IPS-15b (cell line): Measurements from ENCODE around the gene CYP2C19.
"Not testable (repeated sequence)": the region's sequence is repeated elsewhere in the genome, so short reads cannot be mapped to it uniquely, and the experiment has no call there.

Experiments used
- H3K27me3 ChIP-seq: one replicate; pipeline ENCODE4 v1.6.1; 2013; ENCODE audit warnings: low read length; ENCODE audit not compliant: control insufficient read depth, insufficient read depth
- H3K36me3 ChIP-seq: one replicate; pipeline ENCODE4 v1.6.1; 2013; ENCODE audit warnings: low read length; ENCODE audit not compliant: control insufficient read depth, insufficient read depth
- H3K4me1 ChIP-seq: one replicate; pipeline ENCODE4 v1.6.1; 2013; ENCODE audit warnings: mild to moderate bottlenecking, low read length; ENCODE audit not compliant: control insufficient read depth, insufficient read depth
- H3K4me3 ChIP-seq: one replicate; pipeline ENCODE4 v1.5.1; 2013; ENCODE audit warnings: low read depth, low read length
- H3K9ac ChIP-seq: one replicate; pipeline ENCODE4 v1.6.1; 2013; ENCODE audit warnings: low read depth, mild to moderate bottlenecking, low read length
- H3K9me3 ChIP-seq: one replicate; pipeline ENCODE4 v1.6.1; 2013; ENCODE audit warnings: mild to moderate bottlenecking, low read length; ENCODE audit not compliant: control insufficient read depth, insufficient read depth

CYP2C19 gene

DNA sequence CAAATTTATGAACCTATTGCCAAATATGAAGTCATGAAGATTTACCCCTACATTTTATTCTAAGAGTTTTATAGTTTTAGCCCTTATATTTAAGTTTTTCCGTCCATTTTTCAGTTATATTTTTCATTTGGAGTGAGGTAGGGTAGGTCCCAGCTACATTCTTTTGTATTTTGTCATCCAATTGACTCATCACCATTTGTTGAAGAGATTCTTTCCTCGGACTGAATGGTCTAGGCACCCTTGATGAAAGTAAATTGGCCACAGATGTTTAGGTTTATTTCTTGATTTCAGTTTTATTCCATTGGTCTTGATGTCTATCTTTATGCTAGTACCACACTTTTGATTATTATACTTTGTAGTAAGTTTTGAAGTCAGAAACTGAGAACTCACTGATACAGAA is 22.7 kb downstream of the CYP2C19 start:
- Histone ChIP-seq H3K9me3 (no peaks in the 10 kb centered on the region), H3K4me3 (no peak overlapping the region), H3K9ac (no peak overlapping the region), H3K4me1 (no peaks in the 10 kb centered on the region), H3K36me3 (no peaks in the 10 kb centered on the region), H3K27me3 (no peaks in the 10 kb centered on the region)

DNA sequence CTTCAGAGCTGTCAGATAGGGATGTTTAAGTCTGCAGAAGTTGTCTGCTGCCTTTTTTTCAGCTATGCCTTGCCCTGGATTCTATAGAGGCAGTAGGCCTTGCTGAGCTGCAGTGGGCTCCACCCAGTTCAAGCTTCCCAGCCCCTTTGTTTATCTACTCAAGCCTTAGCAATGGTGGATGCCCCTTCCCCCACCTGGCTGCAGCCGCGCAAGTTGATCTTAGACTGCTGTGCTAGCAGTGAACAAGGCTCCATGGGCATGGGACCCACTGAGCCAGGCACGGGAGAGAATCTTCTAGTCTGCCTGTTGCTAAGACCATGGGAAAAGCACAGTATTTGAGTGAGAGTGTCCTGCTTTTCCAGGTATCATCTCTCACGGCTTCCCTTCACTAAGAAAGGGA is 38.1 kb downstream of the CYP2C19 start:
- H3K36me3 ChIP-seq, H3K9ac ChIP-seq, H3K27me3 ChIP-seq, H3K9me3 ChIP-seq, H3K4me3 ChIP-seq, H3K4me1 ChIP-seq: not testable (repeated sequence)

DNA sequence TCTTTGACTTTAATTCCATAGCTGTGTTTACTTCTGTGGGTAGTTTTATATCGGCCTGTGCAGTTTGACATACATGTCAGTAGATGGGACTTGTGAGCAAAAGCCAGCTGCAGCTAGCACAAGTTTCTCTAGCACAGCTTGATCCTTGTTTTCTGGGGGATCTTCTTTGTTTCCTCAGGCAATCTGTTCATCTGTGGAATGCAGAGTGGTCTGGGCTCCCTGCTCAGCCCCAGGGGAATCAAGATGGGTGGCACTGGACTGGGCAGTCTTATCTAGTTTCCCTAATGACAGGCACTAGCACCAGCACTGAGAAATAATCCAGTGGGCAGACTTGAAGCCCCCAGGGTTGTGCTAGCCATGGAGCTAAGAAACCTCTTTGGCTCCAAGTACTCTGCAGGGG is 40.8 kb downstream of the CYP2C19 start:
- no peaks in the 10 kb centered on the region for H3K36me3 ChIP-seq
- no peaks in the 10 kb centered on the region for H3K4me1 ChIP-seq
- no peaks in the 10 kb centered on the region for H3K27me3 ChIP-seq
- H3K9me3 ChIP-seq, result no peaks in the 10 kb centered on the region
- H3K4me3 ChIP-seq, result no peak overlapping the region
- H3K9ac ChIP-seq, result no peak overlapping the region

DNA sequence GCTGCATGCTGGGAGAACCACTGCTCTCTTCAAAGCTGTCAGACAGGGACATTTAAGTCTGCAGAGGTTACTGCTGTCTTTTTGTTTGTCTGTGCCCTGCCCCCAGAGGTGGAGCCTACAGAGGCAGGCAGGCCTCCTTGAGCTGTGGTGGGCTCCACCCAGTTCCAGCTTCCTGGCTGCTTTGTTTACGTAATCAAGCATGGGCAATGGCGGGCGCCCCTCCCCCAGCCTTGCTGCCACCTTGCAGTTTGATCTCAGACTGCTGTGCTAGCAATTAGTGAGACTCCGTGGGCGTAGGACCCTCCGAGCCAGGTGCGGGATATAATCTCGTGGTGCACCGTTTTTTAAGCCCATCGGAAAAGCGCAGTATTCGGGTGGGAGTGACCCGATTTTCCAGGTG is 67.5 kb downstream of the CYP2C19 start:
- not testable (repeated sequence) for H3K36me3 ChIP-seq, H3K4me1 ChIP-seq, H3K4me3 ChIP-seq, H3K27me3 ChIP-seq, H3K9ac ChIP-seq, H3K9me3 ChIP-seq

DNA sequence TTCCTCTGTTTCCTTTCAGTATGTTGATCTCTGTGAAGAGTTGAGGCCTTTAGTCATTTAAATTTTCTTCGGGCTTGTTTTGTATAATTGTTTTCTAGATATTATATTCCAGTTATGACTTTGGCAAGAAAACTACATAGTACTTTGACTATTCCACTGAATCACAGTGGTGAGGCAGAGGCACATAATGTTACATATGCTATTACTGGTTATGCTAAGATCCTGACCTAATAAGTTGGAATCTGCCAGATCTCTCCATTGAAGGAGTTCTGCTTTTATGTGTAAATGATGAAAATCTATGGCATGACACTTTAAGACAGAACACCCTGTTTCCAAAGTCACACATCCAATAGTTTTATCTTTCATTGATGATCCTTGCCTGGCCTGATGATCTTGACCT is 83.7 kb downstream of the CYP2C19 start:
- Histone ChIP-seq H3K27me3 (no peaks in the 10 kb centered on the region), H3K9ac (no peak overlapping the region), H3K9me3 (no peaks in the 10 kb centered on the region), H3K4me1 (no peaks in the 10 kb centered on the region), H3K4me3 (no peak overlapping the region), H3K36me3 (no peaks in the 10 kb centered on the region)

DNA sequence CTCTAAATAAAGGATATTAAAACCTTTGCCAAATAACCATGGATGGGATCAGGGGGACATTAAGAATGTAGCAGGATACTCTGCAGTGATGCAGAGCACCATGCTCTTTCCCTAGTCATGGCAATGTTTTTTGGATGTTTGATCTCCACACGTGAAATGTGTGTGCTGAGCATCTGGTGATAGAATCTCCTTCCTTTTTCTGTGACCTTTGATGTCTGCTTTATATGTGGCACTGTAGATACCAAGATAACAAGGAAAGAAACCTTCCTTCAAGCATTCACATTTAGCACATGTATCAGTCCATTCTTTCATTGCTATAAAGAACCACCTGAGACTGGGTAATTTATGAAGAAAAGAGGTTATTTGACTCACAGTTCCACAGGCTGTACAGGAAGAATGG is 88.3 kb downstream of the CYP2C19 start:
- Histone ChIP-seq H3K4me1 (no peaks in the 10 kb centered on the region), H3K4me3 (no peak overlapping the region), H3K36me3 (no peaks in the 10 kb centered on the region), H3K9me3 (no peaks in the 10 kb centered on the region), H3K9ac (no peak overlapping the region), H3K27me3 (no peaks in the 10 kb centered on the region)

DNA sequence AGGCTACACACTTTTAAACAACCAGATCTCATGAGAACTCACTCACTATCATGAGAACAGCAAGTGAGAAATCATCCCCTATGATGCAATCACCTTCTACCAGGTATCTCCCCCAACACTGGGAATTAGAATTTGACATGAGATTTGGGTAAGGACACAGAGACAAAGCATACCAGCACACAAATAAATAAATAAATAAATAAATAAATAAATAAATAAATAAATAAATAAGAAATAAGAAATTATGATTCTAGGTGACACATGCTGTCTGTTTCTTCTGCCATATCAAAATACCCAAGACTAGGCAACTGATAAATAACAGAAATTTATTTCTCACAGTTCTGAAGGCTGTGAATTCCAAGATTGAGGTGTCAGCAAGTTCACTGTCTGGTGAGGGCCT is 88.8 kb downstream of the CYP2C19 start:
- Histone ChIP-seq H3K9me3 (no peaks in the 10 kb centered on the region), H3K9ac (no peak overlapping the region), H3K4me1 (no peaks in the 10 kb centered on the region), H3K36me3 (no peaks in the 10 kb centered on the region), H3K4me3 (no peak overlapping the region), H3K27me3 (no peaks in the 10 kb centered on the region)

DNA sequence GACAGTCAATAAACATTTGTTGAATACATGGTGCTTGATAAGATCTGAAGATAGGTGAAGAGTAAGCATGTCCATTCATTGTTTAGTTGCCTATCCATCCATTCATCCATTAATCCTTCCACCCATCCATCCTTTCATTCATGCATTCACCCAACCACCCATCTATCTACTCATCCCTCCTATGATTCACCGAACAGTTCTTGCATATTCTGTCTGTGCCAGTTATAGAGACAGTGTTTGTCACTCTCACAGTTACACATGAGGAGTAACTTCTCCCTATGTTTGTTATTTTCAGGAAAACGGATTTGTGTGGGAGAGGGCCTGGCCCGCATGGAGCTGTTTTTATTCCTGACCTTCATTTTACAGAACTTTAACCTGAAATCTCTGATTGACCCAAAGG is 90.0 kb downstream of the CYP2C19 start:
- Histone ChIP-seq H3K36me3 (no peaks in the 10 kb centered on the region), H3K9me3 (no peaks in the 10 kb centered on the region), H3K27me3 (no peaks in the 10 kb centered on the region), H3K4me3 (no peak overlapping the region), H3K9ac (no peak overlapping the region), H3K4me1 (no peaks in the 10 kb centered on the region)

DNA sequence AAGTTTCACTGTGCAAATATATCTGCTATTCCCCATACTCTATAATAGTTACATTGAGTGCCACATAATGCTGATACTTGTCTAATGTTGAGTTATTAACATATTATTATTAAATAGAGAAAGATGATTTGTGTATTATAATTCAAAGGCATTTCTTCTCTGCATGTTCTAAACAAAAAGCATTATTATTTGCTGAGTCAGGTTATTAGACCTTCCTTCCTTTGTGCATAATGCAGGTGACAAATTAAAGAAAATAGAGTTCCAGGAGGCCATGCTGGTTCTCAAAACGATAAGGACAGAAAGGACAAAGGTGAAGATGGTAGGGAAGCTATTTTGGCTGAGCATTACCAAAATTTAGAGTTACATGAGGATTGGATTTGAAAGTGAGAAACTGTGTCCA is 90.6 kb downstream of the CYP2C19 start:
- Histone ChIP-seq H3K4me3 (no peak overlapping the region), H3K27me3 (no peaks in the 10 kb centered on the region), H3K36me3 (no peaks in the 10 kb centered on the region), H3K9me3 (peaks cover under 1% of the 10 kb centered on the region), H3K4me1 (no peaks in the 10 kb centered on the region), H3K9ac (no peak overlapping the region)

DNA sequence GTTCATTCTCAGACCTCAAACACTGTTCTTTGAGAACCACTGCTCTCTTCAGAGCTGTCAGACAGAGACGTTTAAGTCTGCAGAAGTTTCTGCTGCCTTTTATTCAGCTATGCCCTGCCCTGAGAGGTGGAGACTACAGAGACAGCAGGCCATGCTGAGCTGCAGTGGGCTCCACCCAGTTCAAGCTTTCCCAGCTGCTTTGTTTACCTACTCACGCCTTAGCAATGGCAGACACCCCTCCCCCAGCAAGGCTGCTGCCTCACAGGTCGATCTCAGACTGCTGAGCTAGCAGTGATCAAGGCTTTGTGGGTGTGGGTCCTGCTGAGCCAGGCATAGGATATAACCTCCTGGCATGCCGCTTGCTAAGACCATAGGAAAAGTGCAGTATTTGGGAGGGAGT is 95.5 kb downstream of the CYP2C19 start:
- H3K9ac ChIP-seq, result no peak overlapping the region
- H3K27me3 ChIP-seq, result no peaks in the 10 kb centered on the region
- peak overlapping the region; percentile 11 for H3K4me3 ChIP-seq
- no peaks in the 10 kb centered on the region for H3K4me1 ChIP-seq
- H3K9me3 ChIP-seq, result peaks cover 4% of the 10 kb centered on the region
- H3K36me3 ChIP-seq, result no peaks in the 10 kb centered on the region

DNA sequence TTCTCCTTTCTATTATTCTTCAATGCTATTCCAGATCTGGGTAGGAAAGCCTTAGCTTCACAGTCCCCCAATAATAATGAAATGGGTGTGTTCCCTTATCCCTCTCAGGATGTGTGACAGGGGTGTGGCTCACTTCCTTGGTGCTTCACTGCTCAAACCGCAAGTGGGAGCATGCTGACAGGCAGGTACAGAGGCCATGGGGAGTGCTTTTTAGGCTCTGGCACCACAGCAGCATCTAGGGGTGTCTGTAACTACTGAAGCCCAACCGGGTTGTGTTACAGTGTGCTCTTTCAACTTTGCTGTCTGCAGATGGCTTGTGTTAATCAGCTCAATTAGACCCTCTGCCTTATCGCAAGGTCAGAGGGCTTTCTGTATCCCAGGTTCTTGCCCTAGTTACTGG is 96.6 kb downstream of the CYP2C19 start:
- H3K36me3 ChIP-seq, result no peaks in the 10 kb centered on the region
- no peak overlapping the region for H3K9ac ChIP-seq
- H3K4me1 ChIP-seq, result no peaks in the 10 kb centered on the region
- no peaks in the 10 kb centered on the region for H3K27me3 ChIP-seq
- H3K9me3 ChIP-seq, result peaks cover 4% of the 10 kb centered on the region
- H3K4me3 ChIP-seq, result no peak overlapping the region

DNA sequence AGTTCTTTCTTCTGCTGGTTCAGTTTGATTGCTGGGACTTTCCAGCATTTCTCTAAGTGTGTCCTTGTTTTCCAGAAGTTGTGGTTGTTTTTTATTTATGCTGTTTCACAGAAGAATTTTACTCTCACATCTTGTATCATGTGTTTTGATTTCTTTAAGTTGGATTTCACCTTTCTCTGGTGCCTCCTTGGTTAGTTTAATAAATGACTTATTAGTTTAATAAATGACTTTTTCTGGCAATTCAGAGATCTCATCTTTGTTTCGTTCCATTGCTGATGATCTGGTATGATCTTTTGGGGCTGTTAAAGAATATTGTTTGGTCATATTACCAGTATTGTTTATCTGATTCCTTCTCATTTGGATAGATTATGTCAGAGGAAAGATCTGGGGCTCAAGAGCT is 116.2 kb downstream of the CYP2C19 start:
- no peaks in the 10 kb centered on the region for H3K36me3 ChIP-seq
- no peaks in the 10 kb centered on the region for H3K9me3 ChIP-seq
- H3K4me3 ChIP-seq, result no peak overlapping the region
- no peaks in the 10 kb centered on the region for H3K27me3 ChIP-seq
- H3K4me1 ChIP-seq, result no peaks in the 10 kb centered on the region
- no peak overlapping the region for H3K9ac ChIP-seq

DNA sequence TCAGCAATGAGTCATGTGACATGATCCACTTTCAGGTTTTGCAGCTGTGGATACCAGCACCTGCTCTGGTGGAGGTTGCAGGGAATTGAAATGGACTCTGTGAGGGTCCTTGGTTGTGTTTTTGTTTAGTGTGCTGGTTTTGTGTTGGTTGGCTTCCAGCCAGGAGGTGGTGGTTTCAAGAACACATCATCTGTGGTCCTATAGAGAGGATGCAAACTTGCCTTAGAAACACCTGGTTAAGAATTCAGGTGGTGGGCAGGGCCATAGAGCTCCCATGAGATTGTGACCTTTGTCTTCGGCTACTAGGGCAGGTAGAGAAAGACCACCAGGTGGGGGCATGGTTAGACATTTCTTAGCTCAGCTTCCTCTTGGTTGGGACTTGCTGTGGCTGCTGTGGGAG is 116.7 kb downstream of the CYP2C19 start:
- Histone ChIP-seq H3K36me3 (no peaks in the 10 kb centered on the region), H3K4me3 (no peak overlapping the region)

More for the DNA sequence above, 116.7 kb downstream of the CYP2C19 start:
- Histone ChIP-seq H3K4me1 (no peaks in the 10 kb centered on the region), H3K9me3 (no peaks in the 10 kb centered on the region), H3K9ac (no peak overlapping the region), H3K27me3 (no peaks in the 10 kb centered on the region)
